CD1c-positive myeloid dendritic cell (primary cell): ENCODE measurements around the gene PAK4.

Experiments
- DNase-seq: peaks from one replicate; pipeline ENCODE4 v3.0.0-alpha.2; 2016; ENCODE audit errors: extremely low spot score

Gene PAK4

GRCh38 chr19:39180749-39181148, 55.2 kb downstream of the PAK4 start:
- no peak for DNase-seq

DNA sequence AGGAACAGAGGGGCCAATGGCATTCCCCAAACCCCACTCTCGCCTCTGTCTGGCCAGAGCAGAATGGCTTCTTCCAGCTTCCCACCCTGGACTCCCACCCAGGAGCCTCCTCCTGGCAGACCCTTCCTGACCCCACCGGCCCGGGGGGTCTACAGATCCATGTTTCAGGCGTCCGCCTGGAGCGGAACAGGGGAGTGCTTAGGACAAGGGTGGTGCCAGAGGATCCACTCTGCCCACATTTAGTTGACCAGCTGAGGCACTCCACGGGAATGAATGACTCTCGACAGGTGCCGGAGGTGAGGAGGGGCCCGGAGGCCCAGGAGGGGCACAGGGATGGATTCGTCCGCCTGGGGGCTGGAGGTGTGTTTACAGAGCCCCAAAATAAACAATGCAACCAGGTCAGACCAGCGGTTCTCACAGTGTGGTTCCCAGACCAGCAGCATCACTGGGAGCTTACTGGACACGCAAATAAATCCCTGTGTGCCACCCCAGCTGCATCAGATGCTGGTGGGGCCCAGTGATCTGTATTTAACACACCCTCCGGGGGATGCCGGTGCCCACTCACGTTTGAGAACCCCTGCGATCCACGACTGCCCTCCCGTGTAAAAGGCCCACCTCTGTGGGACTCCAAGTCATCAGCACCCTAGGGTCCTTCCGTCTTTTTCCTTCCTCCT, 56.1 kb downstream of the PAK4 start:
- DNase-seq, result no peak

GRCh38 chr19:39182174-39182505, 56.6 kb downstream of the PAK4 start:
- DNase-seq, result no peak

GRCh38 chr19:39183104-39183503, 57.5 kb downstream of the PAK4 start:
- no peak for DNase-seq

- no peak for DNase-seq
These were observed 60.8 kb downstream of the PAK4 start for GRCh38 chr19:39186391-39186790.

DNA sequence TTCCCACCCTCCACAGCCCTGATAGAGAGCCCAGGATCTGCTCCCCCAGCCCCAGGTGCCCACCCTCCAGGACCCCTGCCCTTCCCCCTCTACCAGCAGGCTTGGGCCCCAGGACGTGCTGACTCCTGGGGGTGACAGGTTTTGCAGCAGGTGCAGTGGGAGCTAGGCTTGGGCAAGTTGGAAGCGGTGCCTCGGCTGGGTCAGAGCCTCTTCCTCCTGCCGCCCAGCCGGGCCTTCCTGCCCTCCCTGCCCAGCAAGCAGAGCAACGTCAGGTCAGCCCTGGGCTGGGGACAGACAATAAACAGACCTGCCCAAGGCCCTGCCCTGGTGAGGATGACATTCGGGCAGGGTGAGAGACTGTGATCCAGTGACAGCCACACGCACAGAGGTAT, 62.0 kb downstream of the PAK4 start:
- DNase-seq, result no peak

- no peak for DNase-seq
These were observed 63.4 kb downstream of the PAK4 start for GRCh38 chr19:39188960-39189359.

DNA sequence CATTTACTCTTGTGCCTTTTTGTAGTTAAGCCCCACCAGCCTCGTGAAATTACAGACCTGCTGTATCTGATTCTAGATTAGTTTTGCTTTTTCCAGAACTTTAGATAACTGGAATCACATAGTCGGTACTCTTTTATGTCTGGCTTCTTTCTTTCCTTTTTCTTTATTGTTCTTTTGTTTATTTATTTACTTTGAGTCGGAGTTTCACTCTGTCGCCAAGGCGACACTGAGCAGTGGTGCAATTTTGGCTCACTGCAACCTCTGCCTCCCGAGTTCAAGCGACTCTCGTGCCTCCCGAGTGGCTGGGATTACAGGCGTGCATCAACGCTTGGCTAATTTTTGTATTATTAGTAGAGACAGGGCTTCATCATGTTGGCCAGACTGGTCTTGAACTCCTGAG, 65.2 kb downstream of the PAK4 start:
- DNase-seq, result no peak

- no peak for DNase-seq
These were observed 67.3 kb downstream of the PAK4 start for GRCh38 chr19:39192846-39193245.

DNA sequence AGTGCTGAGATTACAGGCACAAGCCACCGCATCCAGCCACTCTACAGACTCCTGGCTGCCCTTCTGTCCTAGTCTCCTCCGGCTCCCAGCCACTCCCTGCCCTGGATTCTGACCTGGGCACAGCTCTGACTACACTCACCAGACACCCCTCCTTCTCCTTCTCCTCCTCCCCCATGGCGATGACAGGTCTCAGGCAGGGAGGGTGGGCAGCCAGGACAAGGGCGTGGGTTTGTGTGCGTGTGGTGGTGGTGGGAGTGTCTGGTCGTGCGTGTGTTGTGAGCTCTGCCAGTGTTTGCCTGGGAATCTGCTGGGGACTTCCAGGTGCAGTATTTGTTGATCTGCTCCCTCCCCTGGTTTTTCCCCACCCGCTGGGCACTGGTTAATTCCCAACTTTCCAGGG, 68.2 kb downstream of the PAK4 start:
- DNase-seq, result no peak

DNA sequence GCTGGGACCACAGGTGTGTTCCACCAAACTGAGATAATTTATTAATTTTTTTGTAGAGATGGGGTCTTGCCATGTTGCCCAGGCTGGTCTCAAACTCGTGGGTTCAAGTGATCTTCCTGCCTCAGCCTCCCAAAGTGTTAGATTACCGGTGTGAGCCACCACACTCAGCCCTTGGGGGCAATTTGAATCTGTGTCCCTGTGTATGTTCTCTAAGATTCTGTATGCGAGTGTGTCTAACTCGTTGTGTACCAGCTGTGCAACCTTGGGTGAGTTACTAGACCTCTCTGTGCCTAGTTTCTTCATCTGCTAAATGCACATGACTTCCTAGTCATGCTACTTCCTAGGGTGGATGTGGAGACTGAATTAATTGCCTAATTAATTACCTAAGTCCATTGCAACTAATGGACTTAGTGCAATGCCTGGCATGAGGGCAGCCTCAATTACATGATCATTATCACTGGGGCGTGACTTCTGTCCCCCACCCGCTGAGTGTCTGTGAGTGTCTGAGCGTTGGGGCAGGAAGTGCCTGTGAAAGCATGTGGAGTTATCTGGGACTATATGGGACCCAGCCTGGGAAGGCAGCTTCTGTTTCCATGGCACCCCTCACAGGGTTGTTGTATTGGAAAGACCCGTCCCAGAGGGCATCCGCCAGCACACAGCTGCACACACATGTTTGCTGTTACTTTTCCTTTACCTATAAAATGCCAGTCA, 69.4 kb downstream of the PAK4 start:
- no peak for DNase-seq

DNA sequence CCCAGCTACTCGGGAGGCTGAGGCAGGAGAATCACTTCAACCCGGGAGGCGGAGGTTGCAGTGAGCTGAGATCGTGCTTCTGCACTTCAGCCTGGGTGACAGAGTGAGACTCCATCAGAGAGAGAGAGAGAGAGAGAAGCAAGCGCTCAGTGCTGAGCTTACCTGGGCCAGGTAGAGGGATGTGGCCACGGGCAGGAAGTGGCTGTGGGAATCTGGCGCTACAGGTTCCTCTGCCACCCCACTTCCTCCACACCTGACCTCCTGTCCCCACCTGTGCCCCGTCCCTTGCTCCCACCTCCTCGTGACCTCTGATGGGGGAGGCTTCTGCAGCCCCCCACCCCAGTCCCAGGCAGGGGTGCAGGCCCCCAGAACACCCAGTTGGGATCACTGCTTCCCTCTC, 70.2 kb downstream of the PAK4 start:
- DNase-seq, result no peak

DNA sequence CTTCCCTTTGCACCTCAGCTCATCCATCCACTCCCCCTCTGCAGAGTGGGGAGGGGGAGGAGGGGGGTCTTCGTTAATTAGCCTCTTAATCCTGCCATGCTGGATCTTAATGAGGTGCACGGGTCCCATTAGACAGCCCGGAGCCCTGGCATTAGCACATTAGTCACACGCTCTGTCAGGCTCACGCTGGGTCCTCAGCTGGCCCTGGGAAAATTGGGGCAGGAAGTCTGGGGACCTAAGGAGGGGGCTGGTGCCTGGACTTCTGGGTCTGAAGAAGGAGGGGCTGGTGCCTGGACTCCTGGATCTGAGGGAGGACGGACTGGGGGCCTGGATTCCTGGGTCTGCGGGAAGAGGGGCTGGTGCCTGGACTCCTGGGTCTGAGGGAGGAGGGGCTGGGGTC, 70.7 kb downstream of the PAK4 start:
- DNase-seq, result no peak

DNA sequence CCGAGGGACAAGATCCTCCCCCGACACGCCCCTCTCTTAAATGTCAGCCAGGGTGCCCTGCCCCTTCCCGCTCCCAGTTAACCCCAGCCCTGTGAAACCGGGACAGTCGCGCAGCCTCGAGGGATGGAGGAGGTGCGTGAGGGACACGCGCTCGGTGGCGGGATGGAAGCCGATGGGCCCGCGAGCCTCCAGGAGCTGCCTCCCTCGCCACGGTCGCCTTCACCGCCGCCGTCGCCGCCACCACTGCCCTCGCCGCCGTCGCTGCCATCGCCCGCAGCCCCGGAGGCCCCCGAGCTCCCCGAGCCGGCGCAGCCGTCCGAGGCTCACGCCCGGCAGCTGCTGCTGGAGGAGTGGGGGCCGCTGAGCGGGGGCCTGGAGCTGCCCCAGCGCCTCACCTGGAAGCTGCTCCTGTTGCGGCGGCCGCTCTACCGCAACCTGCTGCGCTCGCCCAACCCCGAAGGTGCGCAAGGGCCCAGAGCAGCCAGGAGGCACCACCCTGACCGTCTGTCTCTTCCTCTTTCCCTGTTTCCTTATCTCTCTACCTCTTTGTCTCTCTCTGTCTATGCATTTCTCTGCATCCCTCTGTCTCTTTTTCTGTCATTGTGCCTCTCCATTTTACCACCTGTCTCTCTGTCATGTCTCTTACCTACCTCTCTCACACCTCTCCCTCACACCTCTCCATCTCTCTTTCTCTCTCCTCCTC, 71.4 kb downstream of the PAK4 start, which contains the start of gene NCCRP1:
NCCRP1 (plus strand) TSS at position 105 of the 703 bp plus-strand sequence; CDS start at position 124, 19 bp downstream.
- no peak for DNase-seq

DNA sequence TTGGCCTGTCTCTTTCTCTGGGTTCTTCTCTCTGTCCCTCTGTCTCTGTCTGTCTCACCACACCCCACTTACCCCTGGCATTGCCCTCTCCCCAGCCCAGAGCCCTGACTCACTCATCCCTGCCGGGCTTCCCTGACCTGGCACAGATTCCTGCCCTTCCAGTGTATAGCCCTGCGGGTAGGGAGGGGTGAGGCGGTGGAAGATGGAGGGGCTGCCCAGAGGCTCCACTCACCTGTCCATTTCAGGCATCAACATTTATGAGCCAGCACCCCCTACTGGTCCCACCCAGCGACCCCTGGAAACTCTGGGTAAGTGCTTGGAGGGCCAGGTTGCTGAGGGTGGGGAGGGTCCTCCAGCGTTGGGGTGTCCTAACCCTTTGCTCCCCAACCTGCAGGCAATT, 72.2 kb downstream of the PAK4 start:
- no peak for DNase-seq

DNA sequence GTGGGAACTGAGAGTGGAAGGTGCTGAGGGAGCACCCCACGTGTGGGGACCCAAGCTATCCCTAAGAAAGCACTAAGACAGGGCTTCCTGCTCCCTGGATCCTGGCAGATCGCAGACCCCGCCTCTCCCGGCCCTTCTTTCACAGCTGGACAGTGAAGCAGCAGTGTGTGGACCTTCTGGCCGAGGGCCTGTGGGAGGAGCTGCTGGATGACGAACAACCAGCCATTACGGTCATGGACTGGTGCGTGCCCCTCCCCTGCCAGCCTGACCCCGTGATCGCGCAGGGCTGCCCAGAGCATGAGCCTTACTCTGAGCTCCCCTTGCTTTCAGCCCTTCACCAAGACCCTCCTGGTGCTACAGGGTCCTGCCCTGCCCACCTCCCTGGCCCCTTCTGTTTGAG, 73.4 kb downstream of the PAK4 start:
- DNase-seq, result no peak

- DNase-seq, result no peak
These were observed 74.6 kb downstream of the PAK4 start for GRCh38 chr19:39200066-39200802.

GRCh38 chr19:39200803-39201115, 75.2 kb downstream of the PAK4 start:
- no peak for DNase-seq

DNA sequence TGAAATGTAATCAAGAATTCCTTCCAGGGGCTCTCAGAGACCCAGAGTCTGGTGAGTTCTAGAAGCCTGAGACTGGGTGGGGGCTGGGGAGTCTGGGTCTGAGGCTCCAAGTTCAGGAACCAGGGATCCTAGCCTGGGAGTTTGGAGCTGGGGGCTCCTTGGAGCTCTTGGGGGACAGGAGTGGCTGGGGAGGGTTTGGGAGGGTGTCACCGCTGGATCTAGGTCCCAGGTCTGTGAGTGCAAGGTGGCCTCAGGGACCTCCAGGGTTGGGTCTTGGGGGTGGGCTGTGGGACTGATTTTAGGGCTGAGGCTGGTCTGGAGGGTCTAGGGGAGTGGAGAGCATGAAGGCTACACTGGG, 77.4 kb downstream of the PAK4 start:
- no peak for DNase-seq

GRCh38 chr19:39203372-39204341, 78.1 kb downstream of the PAK4 start, which contains the start of gene SYCN:
Gene SYCN, minus strand, starts transcription at chr19:39204263. Its CDS starts 9 bp downstream, at chr19:39204254.
- no peak for DNase-seq

DNA sequence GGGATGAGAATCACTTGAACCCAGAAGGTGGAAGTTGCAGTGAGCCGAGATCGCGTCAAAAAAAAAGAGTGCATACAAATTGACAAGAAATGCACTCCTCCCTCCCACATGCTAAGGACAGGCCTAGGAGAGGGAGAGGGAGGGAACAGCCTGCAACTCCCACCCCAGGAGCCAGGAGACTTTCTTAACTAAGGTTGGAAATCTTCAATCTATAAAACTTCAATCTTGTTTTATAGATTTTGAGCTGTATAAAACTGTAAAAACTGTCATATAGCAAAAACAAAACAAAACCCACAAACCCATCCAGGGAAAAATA, 79.8 kb downstream of the PAK4 start:
- DNase-seq, result no peak

DNA sequence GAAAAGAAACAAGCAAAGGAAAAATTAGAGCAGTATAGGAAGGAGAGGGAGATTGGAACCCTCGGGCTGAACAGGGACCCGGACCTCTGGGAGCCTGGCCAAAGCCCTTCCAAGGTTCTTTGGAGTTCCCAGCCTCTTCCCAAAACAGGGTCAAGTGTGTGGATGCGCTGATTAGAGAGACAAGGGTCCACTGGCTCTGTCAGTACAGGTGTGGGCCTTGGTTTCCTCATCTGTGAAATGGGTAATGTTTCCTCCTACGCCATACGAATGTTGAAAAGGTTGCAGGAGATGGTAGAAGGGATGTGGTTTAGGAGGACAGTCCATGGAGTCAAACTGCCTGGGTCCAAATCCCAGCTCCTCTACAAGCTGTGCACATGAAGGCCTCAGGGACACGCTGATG, 80.5 kb downstream of the PAK4 start:
- DNase-seq, result no peak
